A549 (cell line): ENCODE data around the gene SLC38A3. TPM values are rescaled to one million over a fixed set of nuclear protein-coding genes. Genes with fewer than 3 reads are reported as not detected.

Source experiments
- ATAC-seq, 2 experiments: fragments of 200-7000 bp in 1 of 2; fragments of >200 bp in 1 of 2; cut with Nextera tagmentation in 1 of 2; cut with Tn5 transposase in 1 of 2; 3 replicates each; pipeline versions ENCODE4 v1.8.0 to v1.9.1; 2018 to 2020; ENCODE audit warnings: mild to moderate bottlenecking in 1 of 2, moderate library complexity in 1 of 2
- CTCF ChIA-PET: fragments of 300-600 bp; sonication (Branson Sonifier 250); formaldehyde crosslinking; extraction: SDS; loops from one replicate; lab custom pipeline; 2021; ENCODE audit warnings: antibody characterized with exemption, inconsistent platforms; lab: Yijun Ruan, JAX
- POLR2A ChIA-PET: fragments of 350-600 bp; formaldehyde crosslinking; extraction: SDS; loops from one replicate; lab custom pipeline; 2021; ENCODE audit warnings: antibody characterized with exemption, inconsistent platforms; lab: Yijun Ruan, JAX
- DNase-seq, 2 experiments: peaks; one replicate each; pipeline versions ENCODE4 v3.0.0 to v3.0.0-alpha.2; 2011 to 2016; ENCODE audit warnings: low read depth in 1 of 2, low spot score in 1 of 2
- FAIRE-seq: peaks from 2 replicates; lab custom pipeline; 2011; peaks lifted over from hg19 to GRCh38; lab: Jason Lieb, UNC
- H3K27ac ChIP-seq, 2 experiments: fragments of >200 bp; sonication (Bioruptor Twin); formaldehyde crosslinking; 3 replicates each; pipeline ENCODE4 v1.5.1; 2016 to 2017
- H3K4me1 ChIP-seq: fragments of >200 bp; sonication (Bioruptor Twin); formaldehyde crosslinking; 3 replicates; pipeline ENCODE4 v1.6.1; 2016
- H3K4me2 ChIP-seq: fragments of >200 bp; sonication (Bioruptor Twin); formaldehyde crosslinking; 3 replicates; pipeline ENCODE4 v1.6.1; 2016
- H3K4me3 ChIP-seq: fragments of >200 bp; sonication (Bioruptor Twin); formaldehyde crosslinking; 3 replicates; pipeline ENCODE4 v1.5.1; 2016
- H3K9me3 ChIP-seq: fragments of >200 bp; sonication (Bioruptor Twin); formaldehyde crosslinking; 3 replicates; pipeline ENCODE4 v1.6.1; 2016
- BHLHE40 ChIP-seq: IDR thresholded peaks from 2 replicates; pipeline ENCODE4 v1.6.1; 2012; ENCODE audit warnings: low read depth, low read length, inconsistent platforms
- CBX2 ChIP-seq: fragments of 200-600 bp; sonication (generic); IDR thresholded peaks from 2 replicates; pipeline ENCODE4 v1.6.1; 2016; ENCODE audit warnings: low read depth, mild to moderate bottlenecking, borderline replicate concordance
- HMGXB4 ChIP-seq: fragments of 250-450 bp; sonication (Bioruptor Pico); IDR thresholded peaks from 2 replicates; pipeline ENCODE4 v1.5.0; 2021; ENCODE audit warnings: mild to moderate bottlenecking, moderate library complexity, borderline replicate concordance
- HOXA7 ChIP-seq: fragments of 250-450 bp; sonication (Bioruptor Pico); IDR thresholded peaks from 2 replicates; pipeline ENCODE4 v1.5.0; 2020; ENCODE audit warnings: mild to moderate bottlenecking, moderate library complexity
- HOXB13 ChIP-seq: fragments of 250-450 bp; sonication (Bioruptor Pico); IDR thresholded peaks from 2 replicates; pipeline ENCODE4 v1.5.0; 2020; ENCODE audit warnings: low read depth, mild to moderate bottlenecking, moderate library complexity
- KDM5A ChIP-seq: fragments of 200-600 bp; sonication (generic); IDR thresholded peaks from 2 replicates; pipeline ENCODE4 v1.6.1; 2016; ENCODE audit warnings: antibody characterized with exemption, mild to moderate bottlenecking
- MYC ChIP-seq: IDR thresholded peaks from 2 replicates; pipeline ENCODE4 v1.6.1; 2012; ENCODE audit warnings: mild to moderate bottlenecking, inconsistent platforms, low read length, improper control_type of control experiment, borderline replicate concordance
- NPAS2 ChIP-seq: fragments of 250-450 bp; sonication (Bioruptor Pico); IDR thresholded peaks from 2 replicates; pipeline ENCODE4 v1.8.0; 2022; ENCODE audit warnings: mild to moderate bottlenecking, moderate library complexity, borderline replicate concordance
- NR3C1 ChIP-seq: fragments of >200 bp; sonication (Bioruptor Twin); formaldehyde crosslinking; IDR thresholded peaks from 3 replicates; pipeline ENCODE4 v1.6.1; 2017
- PHF8 ChIP-seq: fragments of 200-600 bp; sonication (generic); IDR thresholded peaks from 2 replicates; pipeline ENCODE4 v1.6.1; 2016; ENCODE audit warnings: low read depth, mild to moderate bottlenecking, antibody characterized with exemption, moderate library complexity, borderline replicate concordance
- POLR2A ChIP-seq: IDR thresholded peaks from 2 replicates; pipeline ENCODE4 v1.6.1; 2012; ENCODE audit warnings: mild to moderate bottlenecking, low read length
- POLR2AphosphoS2 ChIP-seq: conservative IDR thresholded peaks from 2 replicates; pipeline ENCODE4 v1.6.1; 2012; ENCODE audit warnings: low read length, improper control_type of control experiment, inconsistent platforms
- REST ChIP-seq: fragments of 200-600 bp; sonication (generic); IDR thresholded peaks from 2 replicates; pipeline ENCODE4 v1.6.1; 2016; ENCODE audit warnings: antibody characterized with exemption, mild to moderate bottlenecking, moderate library complexity
- RFX5 ChIP-seq: fragments of 450-650 bp; IDR thresholded peaks from 2 replicates; pipeline ENCODE4 v1.7.1; 2014; ENCODE audit warnings: antibody characterized with exemption, mild to moderate bottlenecking, moderate library complexity
- RNF2 ChIP-seq: fragments of 200-600 bp; sonication (generic); IDR thresholded peaks from 2 replicates; pipeline ENCODE4 v1.6.1; 2016; ENCODE audit warnings: low read depth, mild to moderate bottlenecking, antibody characterized with exemption, moderate library complexity, borderline replicate concordance
- ZC3H11A ChIP-seq: fragments of 450-650 bp; IDR thresholded peaks from 2 replicates; pipeline ENCODE4 v1.6.1; 2014; ENCODE audit warnings: antibody characterized with exemption, mild to moderate bottlenecking
- WGBS: methylation state at CpG from one replicate; pipeline ENCODE4 v1.1.6; 2017; ENCODE audit errors: missing lambda C conversion rate; 5-methylcytosine and 5-hydroxymethylcytosine counted together
- polyA plus RNA-seq, 4 experiments: library from polyadenylated mRNA; depleted of rRNA in 3 of 4; stranded (reverse); fragments of >200 nt; fragmentation: RNase III in 1 of 4; extraction: RNeasy Plus Mini Kit Qiagen cat#74134 plus additional on column Dnase treatment in 1 of 4; gene quantifications; 2 replicates in 3 of 4; 3 replicates in 1 of 4; pipeline ENCODE4 v1.2.3, GENCODE V29; 2011 to 2017

Gene SLC38A3
- polyA plus RNA-seq, 2 of the 4 experiments (the other 2 are of a cell fraction) = 0.05 TPM; not detected in 1

- TF ChIP-seq REST (no peak), POLR2A (no peak), CBX2 (no peak), HOXA7 (CRISPR knock-in tag) (no peak), RNF2 (no peak), ZC3H11A (no peak)
Measured at GRCh38 chr3:50173685-50174516, 31.2 kb upstream of the SLC38A3 start (continued).

- Histone ChIP-seq H3K4me2 (no peak overlapping the region), H3K4me3 (no peak overlapping the region), H3K27ac (no peak overlapping the region), H3K9me3 (no peaks in the 10 kb centered on the region), H3K4me1 (peaks cover 35% of the 10 kb centered on the region)
- ChIA-PET POLR2A (no interaction called here), CTCF (interaction anchor here (1.3 to 3.1 kb wide), 4 partner anchors 14 to 53 kb away, joined by 3 to 13 read pairs (median 6); no protein-coding TSS in a partner anchor)
- TF ChIP-seq RNF2 (no peak), NR3C1 (no peak), NPAS2 (CRISPR knock-in tag) (no peak), HOXB13 (CRISPR knock-in tag) (no peak), REST (no peak), RFX5 (no peak), HMGXB4 (no peak), BHLHE40 (no peak), KDM5A (no peak), MYC (no peak), PHF8 (no peak), POLR2AphosphoS2 (no peak)
- ATAC-seq = no peak
- FAIRE-seq = no peak
- no peak for DNase-seq
- WGBS = 86% methylated on average over 7 of the region's 7 CpGs
Measured at GRCh38 chr3:50174517-50174895, 30.6 kb upstream of the SLC38A3 start.
